ENCODE data around the gene DKC1. TPM values are rescaled to one million over a fixed set of nuclear protein-coding genes. Genes with fewer than 3 reads are reported as not detected.

The DKC1 gene
- total RNA-seq, 1 experiment from 2014 or later, result 107 TPM

DNA sequence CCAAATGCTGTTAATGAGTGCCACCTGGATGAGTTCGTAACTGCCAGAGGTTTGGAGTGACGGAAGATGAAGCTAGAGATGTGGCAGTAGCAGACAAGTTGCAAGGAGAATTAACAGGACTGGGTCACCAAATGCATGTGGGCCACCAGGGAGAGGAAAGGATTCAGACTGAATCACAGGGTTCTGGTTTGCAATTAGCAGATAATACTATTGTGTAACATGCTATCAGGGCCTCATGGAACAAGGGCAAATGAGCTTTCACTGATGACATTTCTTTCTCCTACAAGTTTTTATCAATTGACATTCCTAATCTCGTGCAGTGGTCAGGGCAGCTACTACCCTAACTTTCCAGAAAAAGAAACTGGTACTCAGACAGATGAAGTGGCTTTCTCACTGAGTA is 33.2 kb upstream of the DKC1 start:
- ChIA-PET POLR2A (no interaction called here), CTCF (no interaction called here)
- intact Hi-C loops (cut with micrococcal nuclease; ENCODE audit: unreplicated experiment), result no loop called here

GRCh38 chrX:154730253-154730891 is 32.3 kb upstream of the DKC1 start:
- Mint-ChIP-seq H3K36me3 (ENCODE audit: insufficient read depth, unreplicated experiment) (no peaks in the 10 kb centered on the region), H3K4me3 (ENCODE audit: unreplicated experiment) (no peak overlapping the region), H3K27ac (ENCODE audit: unreplicated experiment) (no peak overlapping the region), H3K4me1 (ENCODE audit: low read depth, unreplicated experiment) (no peaks in the 10 kb centered on the region), H3K27me3 (ENCODE audit: insufficient read depth, unreplicated experiment) (peaks cover 11% of the 10 kb centered on the region), H3K9me3 (ENCODE audit: unreplicated experiment) (no peaks in the 10 kb centered on the region)
- Histone ChIP-seq H3K27me3 (replicated peaks; ENCODE audit: control insufficient read depth, insufficient read depth, low read length) (no peaks in the 10 kb centered on the region), H3K9me3 (no peaks in the 10 kb centered on the region), H3K36me3 (ENCODE audit: control insufficient read depth, insufficient read depth, low read length) (no peaks in the 10 kb centered on the region), H3K4me3 (ENCODE audit: low read depth, low read length) (no peak overlapping the region), H3K4me1 (no peaks in the 10 kb centered on the region)
- no peak for TF ChIP-seq CTCF (IDR thresholded peaks at IDR 0.05; ENCODE audit: insufficient read depth in 1 of 2, low read depth in 1 of 2, low read length in 1 of 2, severe bottlenecking in 1 of 2, unreplicated experiment in 1 of 2)
- intact Hi-C loops (cut with micrococcal nuclease; ENCODE audit: unreplicated experiment), result no loop called here
- no TSS peak for BruUV-seq (replicated peaks)
- ChIA-PET CTCF (no interaction called here), POLR2A (no interaction called here)
- DNase-seq, result no peak

More for the DNA sequence above, 33.2 kb upstream of the DKC1 start:
- no peaks in the 10 kb centered on the region for H3K36me3 ChIP-seq (ENCODE audit: control insufficient read depth, insufficient read depth, low read length)
- no peak overlapping the region for H3K4me3 ChIP-seq (ENCODE audit: low read depth, low read length)
- H3K9me3 ChIP-seq, result no peaks in the 10 kb centered on the region
- no peak for DNase-seq
- Mint-ChIP-seq H3K27ac (ENCODE audit: unreplicated experiment) (no peak overlapping the region), H3K36me3 (ENCODE audit: insufficient read depth, unreplicated experiment) (no peaks in the 10 kb centered on the region), H3K9me3 (ENCODE audit: unreplicated experiment) (no peaks in the 10 kb centered on the region), H3K4me3 (ENCODE audit: unreplicated experiment) (no peak overlapping the region), H3K4me1 (ENCODE audit: low read depth, unreplicated experiment) (no peaks in the 10 kb centered on the region), H3K27me3 (ENCODE audit: insufficient read depth, unreplicated experiment) (peaks cover 11% of the 10 kb centered on the region)
- no peak for TF ChIP-seq CTCF (IDR thresholded peaks at IDR 0.05; ENCODE audit: insufficient read depth in 1 of 2, low read depth in 1 of 2, low read length in 1 of 2, severe bottlenecking in 1 of 2, unreplicated experiment in 1 of 2)
- H3K27me3 ChIP-seq (replicated peaks; ENCODE audit: control insufficient read depth, insufficient read depth, low read length), result no peaks in the 10 kb centered on the region
- H3K4me1 ChIP-seq, result no peaks in the 10 kb centered on the region
- BruUV-seq (replicated peaks), result no TSS peak

DNA sequence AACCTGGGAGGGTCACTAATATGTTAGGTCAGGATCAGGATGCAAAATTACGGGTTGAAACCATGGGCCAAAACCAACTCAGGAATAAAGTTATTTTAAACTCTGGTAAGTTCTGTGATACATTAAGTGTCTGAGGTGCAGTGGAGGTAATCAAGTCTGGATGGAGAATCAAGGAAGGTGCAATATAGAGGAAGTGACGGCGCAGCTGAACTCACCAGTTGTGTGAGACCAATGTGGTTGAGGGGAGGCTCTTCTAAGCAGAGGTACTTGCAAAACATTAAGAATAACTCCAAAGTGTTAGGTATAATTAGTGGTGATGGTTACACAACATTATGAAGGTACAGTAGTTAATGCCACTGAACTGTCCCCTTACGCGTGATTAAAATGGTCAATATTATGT is 31.5 kb upstream of the DKC1 start:
- no peaks in the 10 kb centered on the region for H3K4me1 ChIP-seq
- intact Hi-C loops (cut with micrococcal nuclease; ENCODE audit: unreplicated experiment), result no loop called here

More for the DNA sequence above, 31.5 kb upstream of the DKC1 start:
- no peaks in the 10 kb centered on the region for H3K36me3 Mint-ChIP-seq (ENCODE audit: insufficient read depth, unreplicated experiment)
- H3K36me3 ChIP-seq (ENCODE audit: control insufficient read depth, insufficient read depth, low read length), result no peaks in the 10 kb centered on the region
- H3K9me3 Mint-ChIP-seq (ENCODE audit: unreplicated experiment), result no peaks in the 10 kb centered on the region
- H3K27ac Mint-ChIP-seq (ENCODE audit: unreplicated experiment), result no peak overlapping the region
- H3K27me3 Mint-ChIP-seq (ENCODE audit: insufficient read depth, unreplicated experiment), result peaks cover 12% of the 10 kb centered on the region
- H3K4me3 Mint-ChIP-seq (ENCODE audit: unreplicated experiment), result no peak overlapping the region
- no peaks in the 10 kb centered on the region for H3K9me3 ChIP-seq
- ChIA-PET POLR2A (no interaction called here), CTCF (no interaction called here)
- no peaks in the 10 kb centered on the region for H3K4me1 Mint-ChIP-seq (ENCODE audit: low read depth, unreplicated experiment)
- no peak overlapping the region for H3K4me3 ChIP-seq (ENCODE audit: low read depth, low read length)
- no peak for TF ChIP-seq CTCF (IDR thresholded peaks at IDR 0.05; ENCODE audit: insufficient read depth in 1 of 2, low read depth in 1 of 2, low read length in 1 of 2, severe bottlenecking in 1 of 2, unreplicated experiment in 1 of 2)
- no peaks in the 10 kb centered on the region for H3K27me3 ChIP-seq (replicated peaks; ENCODE audit: control insufficient read depth, insufficient read depth, low read length)
- BruUV-seq (replicated peaks), result no TSS peak
- no peak for DNase-seq

Measured in Caco-2 (cell line).